ENCODE measurements around the gene LHFPL2.

LHFPL2 gene

GRCh38 chr5:78546276-78546996 lies 102.1 kb downstream of the LHFPL2 start:
- H3K9me3 ChIP-seq (ENCODE audit: control insufficient read depth, low read depth, low read length), result no peaks in the 10 kb centered on the region
- no peaks in the 10 kb centered on the region for H3K27me3 ChIP-seq (ENCODE audit: control insufficient read depth, insufficient read depth, low read length)
- peaks cover 25% of the 10 kb centered on the region for H3K4me1 ChIP-seq (ENCODE audit: control insufficient read depth, low read depth, low read length)
- no peak overlapping the region for H3K9ac ChIP-seq (ENCODE audit: low read length)
- H3K27ac ChIP-seq (ENCODE audit: low read length), result no peak overlapping the region
- H3K4me3 ChIP-seq (ENCODE audit: low read length), result no peak overlapping the region
- peaks cover 7% of the 10 kb centered on the region for H3K36me3 ChIP-seq (ENCODE audit: control insufficient read depth, low read depth, low read length)

GRCh38 chr5:78545406-78545805 lies 103.2 kb downstream of the LHFPL2 start:
- no peak overlapping the region for H3K27ac ChIP-seq (ENCODE audit: low read length)
- H3K9ac ChIP-seq (ENCODE audit: low read length), result no peak overlapping the region
- H3K4me3 ChIP-seq (ENCODE audit: low read length), result no peak overlapping the region
- H3K36me3 ChIP-seq (ENCODE audit: control insufficient read depth, low read depth, low read length), result peaks cover 7% of the 10 kb centered on the region
- peaks cover 34% of the 10 kb centered on the region for H3K4me1 ChIP-seq (ENCODE audit: control insufficient read depth, low read depth, low read length)
- no peaks in the 10 kb centered on the region for H3K9me3 ChIP-seq (ENCODE audit: control insufficient read depth, low read depth, low read length)
- H3K27me3 ChIP-seq (ENCODE audit: control insufficient read depth, insufficient read depth, low read length), result no peaks in the 10 kb centered on the region

GRCh38 chr5:78544561-78545201 lies 103.9 kb downstream of the LHFPL2 start:
- Histone ChIP-seq H3K27ac (ENCODE audit: low read length) (no peak overlapping the region), H3K36me3 (ENCODE audit: control insufficient read depth, low read depth, low read length) (peaks cover 5% of the 10 kb centered on the region), H3K9ac (ENCODE audit: low read length) (no peak overlapping the region), H3K4me1 (ENCODE audit: control insufficient read depth, low read depth, low read length) (peaks cover 36% of the 10 kb centered on the region), H3K4me3 (ENCODE audit: low read length) (no peak overlapping the region), H3K27me3 (ENCODE audit: control insufficient read depth, insufficient read depth, low read length) (no peaks in the 10 kb centered on the region), H3K9me3 (ENCODE audit: control insufficient read depth, low read depth, low read length) (no peaks in the 10 kb centered on the region)

GRCh38 chr5:78543916-78544315 lies 104.7 kb downstream of the LHFPL2 start:
- Histone ChIP-seq H3K27ac (ENCODE audit: low read length) (no peak overlapping the region), H3K4me1 (ENCODE audit: control insufficient read depth, low read depth, low read length) (peaks cover 36% of the 10 kb centered on the region), H3K9ac (ENCODE audit: low read length) (no peak overlapping the region), H3K27me3 (ENCODE audit: control insufficient read depth, insufficient read depth, low read length) (no peaks in the 10 kb centered on the region), H3K36me3 (ENCODE audit: control insufficient read depth, low read depth, low read length) (peaks cover 3% of the 10 kb centered on the region), H3K9me3 (ENCODE audit: control insufficient read depth, low read depth, low read length) (no peaks in the 10 kb centered on the region), H3K4me3 (ENCODE audit: low read length) (no peak overlapping the region)

GRCh38 chr5:78543292-78543691 lies 105.3 kb downstream of the LHFPL2 start:
- Histone ChIP-seq H3K27ac (ENCODE audit: low read length) (no peak overlapping the region), H3K9ac (ENCODE audit: low read length) (no peak overlapping the region), H3K4me3 (ENCODE audit: low read length) (no peak overlapping the region), H3K4me1 (ENCODE audit: control insufficient read depth, low read depth, low read length) (peaks cover 37% of the 10 kb centered on the region), H3K27me3 (ENCODE audit: control insufficient read depth, insufficient read depth, low read length) (no peaks in the 10 kb centered on the region), H3K9me3 (ENCODE audit: control insufficient read depth, low read depth, low read length) (no peaks in the 10 kb centered on the region), H3K36me3 (ENCODE audit: control insufficient read depth, low read depth, low read length) (no peaks in the 10 kb centered on the region)

- H3K4me1 ChIP-seq (ENCODE audit: control insufficient read depth, low read depth, low read length), result peaks cover 42% of the 10 kb centered on the region
- no peak overlapping the region for H3K4me3 ChIP-seq (ENCODE audit: low read length)
- no peak overlapping the region for H3K27ac ChIP-seq (ENCODE audit: low read length)
- H3K9ac ChIP-seq (ENCODE audit: low read length), result no peak overlapping the region
- H3K9me3 ChIP-seq (ENCODE audit: control insufficient read depth, low read depth, low read length), result no peaks in the 10 kb centered on the region
- no peaks in the 10 kb centered on the region for H3K36me3 ChIP-seq (ENCODE audit: control insufficient read depth, low read depth, low read length)
- H3K27me3 ChIP-seq (ENCODE audit: control insufficient read depth, insufficient read depth, low read length), result no peaks in the 10 kb centered on the region
These were observed 106.2 kb downstream of the LHFPL2 start for GRCh38 chr5:78542321-78542840.

GRCh38 chr5:78541086-78541654 lies 107.4 kb downstream of the LHFPL2 start:
- Histone ChIP-seq H3K27ac (ENCODE audit: low read length) (no peak overlapping the region), H3K4me3 (ENCODE audit: low read length) (no peak overlapping the region), H3K9me3 (ENCODE audit: control insufficient read depth, low read depth, low read length) (no peaks in the 10 kb centered on the region), H3K9ac (ENCODE audit: low read length) (no peak overlapping the region), H3K4me1 (ENCODE audit: control insufficient read depth, low read depth, low read length) (peaks cover 42% of the 10 kb centered on the region), H3K36me3 (ENCODE audit: control insufficient read depth, low read depth, low read length) (no peaks in the 10 kb centered on the region), H3K27me3 (ENCODE audit: control insufficient read depth, insufficient read depth, low read length) (no peaks in the 10 kb centered on the region)

GRCh38 chr5:78540335-78541085 lies 108.1 kb downstream of the LHFPL2 start:
- no peaks in the 10 kb centered on the region for H3K9me3 ChIP-seq (ENCODE audit: control insufficient read depth, low read depth, low read length)
- no peaks in the 10 kb centered on the region for H3K36me3 ChIP-seq (ENCODE audit: control insufficient read depth, low read depth, low read length)
- H3K4me3 ChIP-seq (ENCODE audit: low read length), result no peak overlapping the region
- no peak overlapping the region for H3K9ac ChIP-seq (ENCODE audit: low read length)
- no peak overlapping the region for H3K27ac ChIP-seq (ENCODE audit: low read length)
- peaks cover 42% of the 10 kb centered on the region for H3K4me1 ChIP-seq (ENCODE audit: control insufficient read depth, low read depth, low read length)
- H3K27me3 ChIP-seq (ENCODE audit: control insufficient read depth, insufficient read depth, low read length), result no peaks in the 10 kb centered on the region

- no peaks in the 10 kb centered on the region for H3K36me3 ChIP-seq (ENCODE audit: control insufficient read depth, low read depth, low read length)
- H3K27ac ChIP-seq (ENCODE audit: low read length), result no peak overlapping the region
- H3K9ac ChIP-seq (ENCODE audit: low read length), result no peak overlapping the region
- no peak overlapping the region for H3K4me3 ChIP-seq (ENCODE audit: low read length)
- H3K4me1 ChIP-seq (ENCODE audit: control insufficient read depth, low read depth, low read length), result peaks cover 36% of the 10 kb centered on the region
- no peaks in the 10 kb centered on the region for H3K27me3 ChIP-seq (ENCODE audit: control insufficient read depth, insufficient read depth, low read length)
- no peaks in the 10 kb centered on the region for H3K9me3 ChIP-seq (ENCODE audit: control insufficient read depth, low read depth, low read length)
These were observed 110.2 kb downstream of the LHFPL2 start for GRCh38 chr5:78538240-78538850.

- Histone ChIP-seq H3K9me3 (ENCODE audit: control insufficient read depth, low read depth, low read length) (no peaks in the 10 kb centered on the region), H3K36me3 (ENCODE audit: control insufficient read depth, low read depth, low read length) (no peaks in the 10 kb centered on the region), H3K9ac (ENCODE audit: low read length) (no peak overlapping the region), H3K27ac (ENCODE audit: low read length) (no peak overlapping the region), H3K4me1 (ENCODE audit: control insufficient read depth, low read depth, low read length) (peaks cover 31% of the 10 kb centered on the region), H3K27me3 (ENCODE audit: control insufficient read depth, insufficient read depth, low read length) (no peaks in the 10 kb centered on the region), H3K4me3 (ENCODE audit: low read length) (no peak overlapping the region)
These were observed 110.8 kb downstream of the LHFPL2 start for GRCh38 chr5:78537821-78538220.

- H3K27ac ChIP-seq (ENCODE audit: low read length), result no peak overlapping the region
- H3K36me3 ChIP-seq (ENCODE audit: control insufficient read depth, low read depth, low read length), result no peaks in the 10 kb centered on the region
- H3K27me3 ChIP-seq (ENCODE audit: control insufficient read depth, insufficient read depth, low read length), result no peaks in the 10 kb centered on the region
- H3K9me3 ChIP-seq (ENCODE audit: control insufficient read depth, low read depth, low read length), result no peaks in the 10 kb centered on the region
- no peak overlapping the region for H3K4me3 ChIP-seq (ENCODE audit: low read length)
- peaks cover 27% of the 10 kb centered on the region for H3K4me1 ChIP-seq (ENCODE audit: control insufficient read depth, low read depth, low read length)
- no peak overlapping the region for H3K9ac ChIP-seq (ENCODE audit: low read length)
These were observed 111.2 kb downstream of the LHFPL2 start for GRCh38 chr5:78537411-78537810.

Measured in iPS-18a (cell line).